Muscle layer of duodenum (tissue), 2 donors: ENCODE results near the gene SMIM27.

Experiments used
- H3K27ac ChIP-seq: one replicate; pipeline ENCODE4 v1.7.0; 2013; ENCODE audit warnings: mild to moderate bottlenecking, low read length
- H3K27me3 ChIP-seq: one replicate; pipeline ENCODE4 v1.7.0; 2013; ENCODE audit warnings: low read depth, mild to moderate bottlenecking, control low read depth, low read length
- H3K36me3 ChIP-seq, 2 donors: one replicate each; pipeline ENCODE4 v1.7.0; 2013; ENCODE audit warnings: low read length in 2 of 2, control low read depth in 1 of 2, mild to moderate bottlenecking in 1 of 2; ENCODE audit not compliant: insufficient read depth in 2 of 2, control insufficient read depth in 1 of 2
- H3K4me1 ChIP-seq, 2 donors: one replicate each; pipeline ENCODE4 v1.7.0; 2013; ENCODE audit warnings: low read length in 2 of 2, mild to moderate bottlenecking in 2 of 2, control low read depth in 1 of 2, moderate library complexity in 1 of 2; ENCODE audit not compliant: insufficient read depth in 2 of 2, control insufficient read depth in 1 of 2
- H3K4me3 ChIP-seq, 2 donors: one replicate each; pipeline ENCODE4 v1.7.0; 2013; ENCODE audit warnings: low read length in 2 of 2, low read depth in 1 of 2, mild to moderate bottlenecking in 1 of 2
- H3K9me3 ChIP-seq, 2 donors: one replicate each; pipeline ENCODE4 v1.7.0; 2013; ENCODE audit warnings: low read length in 2 of 2, control low read depth in 1 of 2, mild to moderate bottlenecking in 1 of 2; ENCODE audit not compliant: control insufficient read depth in 1 of 2
- donor health status: healthy.

Gene SMIM27

GRCh38 chr9:32558408-32558934, 6.3 kb downstream of the SMIM27 start:
- H3K27me3 ChIP-seq = no peaks in the 10 kb centered on the region
- no peak overlapping the region for H3K4me3 ChIP-seq
- H3K4me1 ChIP-seq = no peaks in the 10 kb centered on the region
- no peaks in the 10 kb centered on the region for H3K9me3 ChIP-seq
- peaks cover 0 to 4% of the 10 kb centered on the region in 2 donors for H3K36me3 ChIP-seq
- no peak overlapping the region for H3K27ac ChIP-seq

- Histone ChIP-seq H3K27me3 (no peaks in the 10 kb centered on the region), H3K36me3 (peaks cover 12 to 35% of the 10 kb centered on the region in 2 donors), H3K9me3 (no peaks in the 10 kb centered on the region), H3K27ac (no peak overlapping the region), H3K4me3 (no peak overlapping the region), H3K4me1 (peaks cover 0 to 2% of the 10 kb centered on the region in 2 donors)
These were observed 13.8 kb downstream of the SMIM27 start for GRCh38 chr9:32565967-32566366.

GRCh38 chr9:32566770-32567169, 14.6 kb downstream of the SMIM27 start:
- peaks cover 1 to 10% of the 10 kb centered on the region in 2 donors for H3K4me1 ChIP-seq
- H3K4me3 ChIP-seq = no peak overlapping the region
- H3K27ac ChIP-seq = no peak overlapping the region
- H3K9me3 ChIP-seq = no peaks in the 10 kb centered on the region
- peaks cover 12 to 35% of the 10 kb centered on the region in 2 donors for H3K36me3 ChIP-seq
- no peaks in the 10 kb centered on the region for H3K27me3 ChIP-seq

- Histone ChIP-seq H3K4me3 (no peak overlapping the region), H3K36me3 (peaks cover 8 to 31% of the 10 kb centered on the region in 2 donors), H3K4me1 (peaks cover 7 to 22% of the 10 kb centered on the region in 2 donors)
These were observed 18.1 kb downstream of the SMIM27 start for GRCh38 chr9:32570262-32570661.

GRCh38 chr9:32571969-32572899, 20.1 kb downstream of the SMIM27 start:
- Histone ChIP-seq H3K4me3 (peak overlapping the region; percentile 97 to 99), H3K9me3 (no peaks in the 10 kb centered on the region), H3K27ac (peak overlapping the region; percentile 91), H3K36me3 (peaks cover 0 to 11% of the 10 kb centered on the region in 2 donors), H3K27me3 (no peaks in the 10 kb centered on the region), H3K4me1 (peaks cover 7 to 22% of the 10 kb centered on the region in 2 donors)

More at GRCh38 chr9:32570262-32570661, 18.1 kb downstream of the SMIM27 start:
- Histone ChIP-seq H3K27ac (no peak overlapping the region), H3K9me3 (no peaks in the 10 kb centered on the region), H3K27me3 (no peaks in the 10 kb centered on the region)

- peak within 1 kb of the TSS; percentile 97 to 99 for H3K4me3 ChIP-seq
These were observed 20.9 kb downstream of the SMIM27 start, which contains the start of gene NDUFB6 for GRCh38 chr9:32572900-32573523. Gene NDUFB6, minus strand, starts transcription at chr9:32573159. Its CDS starts 99 bp downstream, at chr9:32573060.

GRCh38 chr9:32573821-32574220, 21.7 kb downstream of the SMIM27 start:
- Histone ChIP-seq H3K27ac (peak overlapping the region; percentile 91), H3K27me3 (no peaks in the 10 kb centered on the region), H3K4me3 (peak overlapping the region; percentile 97 to 99), H3K4me1 (peaks cover 7 to 22% of the 10 kb centered on the region in 2 donors), H3K9me3 (no peaks in the 10 kb centered on the region), H3K36me3 (no peaks in the 10 kb centered on the region)

More at GRCh38 chr9:32572900-32573523, 20.9 kb downstream of the SMIM27 start, which contains the start of gene NDUFB6:
- Histone ChIP-seq H3K27ac (peak within 1 kb of the TSS; percentile 91), H3K9me3 (no peaks in the 10 kb centered on the region), H3K4me1 (peaks cover 7 to 22% of the 10 kb centered on the region in 2 donors), H3K27me3 (no peaks in the 10 kb centered on the region), H3K36me3 (peaks cover 0 to 3% of the 10 kb centered on the region in 2 donors)

- H3K4me3 ChIP-seq = no peak overlapping the region
- no peaks in the 10 kb centered on the region for H3K36me3 ChIP-seq
- H3K9me3 ChIP-seq = no peaks in the 10 kb centered on the region
- H3K27ac ChIP-seq = no peak overlapping the region
- H3K4me1 ChIP-seq = peaks cover 7 to 22% of the 10 kb centered on the region in 2 donors
- H3K27me3 ChIP-seq = no peaks in the 10 kb centered on the region
These were observed 22.7 kb downstream of the SMIM27 start for GRCh38 chr9:32574858-32575257.

GRCh38 chr9:32577316-32577715, 25.2 kb downstream of the SMIM27 start:
- no peaks in the 10 kb centered on the region for H3K36me3 ChIP-seq
- H3K27ac ChIP-seq = no peak overlapping the region
- peaks cover 4 to 8% of the 10 kb centered on the region in 2 donors for H3K4me1 ChIP-seq
- H3K4me3 ChIP-seq = no peak overlapping the region
- no peaks in the 10 kb centered on the region for H3K27me3 ChIP-seq
- no peaks in the 10 kb centered on the region for H3K9me3 ChIP-seq

- H3K9me3 ChIP-seq = no peaks in the 10 kb centered on the region
These were observed 26.8 kb downstream of the SMIM27 start for GRCh38 chr9:32578976-32579375.

GRCh38 chr9:32579706-32580331, 27.7 kb downstream of the SMIM27 start:
- Histone ChIP-seq H3K27me3 (no peaks in the 10 kb centered on the region), H3K36me3 (no peaks in the 10 kb centered on the region), H3K9me3 (no peaks in the 10 kb centered on the region), H3K4me1 (no peaks in the 10 kb centered on the region), H3K27ac (no peak overlapping the region), H3K4me3 (no peak overlapping the region)

More at GRCh38 chr9:32578976-32579375, 26.8 kb downstream of the SMIM27 start:
- Histone ChIP-seq H3K4me1 (no peaks in the 10 kb centered on the region), H3K27me3 (no peaks in the 10 kb centered on the region), H3K36me3 (no peaks in the 10 kb centered on the region), H3K4me3 (no peak overlapping the region), H3K27ac (no peak overlapping the region)
